ENCODE measurements around the gene STOX2.

The STOX2 gene

GRCh38 chr4:183912585-183912984 lies 7.5 kb downstream of the STOX2 start:
- no peak overlapping the region for H3K4me3 ChIP-seq (ENCODE audit: control insufficient read depth, low read depth, low read length)
- TF ChIP-seq, protein P1, sequence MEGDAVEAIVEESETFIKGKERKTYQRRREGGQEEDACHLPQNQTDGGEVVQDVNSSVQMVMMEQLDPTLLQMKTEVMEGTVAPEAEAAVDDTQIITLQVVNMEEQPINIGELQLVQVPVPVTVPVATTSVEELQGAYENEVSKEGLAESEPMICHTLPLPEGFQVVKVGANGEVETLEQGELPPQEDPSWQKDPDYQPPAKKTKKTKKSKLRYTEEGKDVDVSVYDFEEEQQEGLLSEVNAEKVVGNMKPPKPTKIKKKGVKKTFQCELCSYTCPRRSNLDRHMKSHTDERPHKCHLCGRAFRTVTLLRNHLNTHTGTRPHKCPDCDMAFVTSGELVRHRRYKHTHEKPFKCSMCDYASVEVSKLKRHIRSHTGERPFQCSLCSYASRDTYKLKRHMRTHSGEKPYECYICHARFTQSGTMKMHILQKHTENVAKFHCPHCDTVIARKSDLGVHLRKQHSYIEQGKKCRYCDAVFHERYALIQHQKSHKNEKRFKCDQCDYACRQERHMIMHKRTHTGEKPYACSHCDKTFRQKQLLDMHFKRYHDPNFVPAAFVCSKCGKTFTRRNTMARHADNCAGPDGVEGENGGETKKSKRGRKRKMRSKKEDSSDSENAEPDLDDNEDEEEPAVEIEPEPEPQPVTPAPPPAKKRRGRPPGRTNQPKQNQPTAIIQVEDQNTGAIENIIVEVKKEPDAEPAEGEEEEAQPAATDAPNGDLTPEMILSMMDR (IDR thresholded peaks at IDR 0.05; ENCODE audit: control insufficient read depth, insufficient read depth, low read depth, low read length, missing control alignments) = no peak
- no peak for DNase-seq (ENCODE audit: low read depth)

- no peak overlapping the region for H3K4me3 ChIP-seq (ENCODE audit: control insufficient read depth, low read depth, low read length)
- TF ChIP-seq, protein P1 (IDR thresholded peaks at IDR 0.05; ENCODE audit: control insufficient read depth, insufficient read depth, low read depth, low read length, missing control alignments) = no peak
- no peak for DNase-seq (ENCODE audit: low read depth)
Measured at GRCh38 chr4:183915976-183916375, 10.9 kb downstream of the STOX2 start.

- no peak for DNase-seq (ENCODE audit: low read depth)
- H3K4me3 ChIP-seq (ENCODE audit: control insufficient read depth, low read depth, low read length) = no peak overlapping the region
- TF ChIP-seq, protein P1 (IDR thresholded peaks at IDR 0.05; ENCODE audit: control insufficient read depth, insufficient read depth, low read depth, low read length, missing control alignments) = no peak
Measured at GRCh38 chr4:183918696-183919095, 13.6 kb downstream of the STOX2 start.

- H3K4me3 ChIP-seq (ENCODE audit: control insufficient read depth, low read depth, low read length) = no peak overlapping the region
- no peak for DNase-seq (ENCODE audit: low read depth)
- TF ChIP-seq, protein P1 (IDR thresholded peaks at IDR 0.05; ENCODE audit: control insufficient read depth, insufficient read depth, low read depth, low read length, missing control alignments) = no peak
Measured at GRCh38 chr4:183919141-183919540, 14.0 kb downstream of the STOX2 start.

DNA sequence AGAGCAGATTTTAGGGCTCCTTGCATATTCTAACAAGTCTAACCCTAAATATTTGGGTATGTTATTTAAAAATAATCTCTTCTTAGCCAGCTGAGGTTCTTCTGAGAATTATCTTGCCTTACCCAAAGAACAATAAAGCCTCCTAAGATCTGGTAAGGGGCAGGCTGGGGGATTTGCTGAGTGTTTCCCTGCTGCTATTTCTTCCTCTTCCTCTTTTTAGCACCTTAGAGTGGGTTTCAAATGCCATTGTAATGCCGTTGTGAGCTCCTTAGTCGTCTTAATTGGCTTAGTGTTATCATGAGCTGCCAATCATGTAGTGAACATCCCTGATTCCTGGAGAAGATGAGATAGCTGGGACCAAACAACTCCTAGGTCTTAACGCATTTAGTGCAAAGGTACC lies 15.4 kb downstream of the STOX2 start:
- no peak overlapping the region for H3K4me3 ChIP-seq (ENCODE audit: control insufficient read depth, low read depth, low read length)
- no peak for DNase-seq (ENCODE audit: low read depth)
- TF ChIP-seq, protein P1 (IDR thresholded peaks at IDR 0.05; ENCODE audit: control insufficient read depth, insufficient read depth, low read depth, low read length, missing control alignments) = no peak

DNA sequence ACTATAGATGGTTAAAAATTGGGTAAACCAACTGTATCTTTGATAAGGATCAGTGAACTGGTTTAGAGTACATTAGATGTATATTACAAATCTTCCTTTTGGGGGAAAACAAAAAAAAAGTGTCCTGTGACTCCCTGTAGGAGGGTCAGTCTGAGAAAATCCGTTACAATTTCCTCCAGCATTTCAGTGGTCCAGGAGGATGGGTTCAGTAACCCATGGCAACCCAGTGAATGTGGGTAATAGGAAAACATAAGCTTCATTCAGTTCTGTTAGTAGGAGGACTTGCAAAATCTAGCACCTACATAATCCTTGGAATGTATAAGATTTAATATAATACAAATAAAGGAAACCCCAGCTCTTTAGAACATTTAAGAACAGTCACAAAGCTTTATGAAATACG lies 16.2 kb downstream of the STOX2 start:
- H3K4me3 ChIP-seq (ENCODE audit: control insufficient read depth, low read depth, low read length) = no peak overlapping the region
- TF ChIP-seq, protein P1 (IDR thresholded peaks at IDR 0.05; ENCODE audit: control insufficient read depth, insufficient read depth, low read depth, low read length, missing control alignments) = no peak

More for the DNA sequence above, 16.2 kb downstream of the STOX2 start:
- no peak for DNase-seq (ENCODE audit: low read depth)
